ENCODE results near the gene TRAF1.
A peak's percentile ranks its signal among the peaks of the same experiment; 100 is the strongest.

Gene TRAF1

GRCh38 chr9:120905315-120906164 lies 21.1 kb downstream of the TRAF1 start:
- DNase-seq (ENCODE audit: low spot score in 2 of 2) (peak in 1 of 2 donors; percentile 30), ATAC-seq (replicated peaks; ENCODE audit: extremely low read depth, poor library complexity, severe bottlenecking) (peak; percentile 44)
- Mint-ChIP-seq H3K36me3 (ENCODE audit: insufficient read depth) (peaks cover 44% of the 10 kb centered on the region), H3K4me3 (peak overlapping the region; percentile 63), H3K4me1 (peaks cover 76% of the 10 kb centered on the region), H3K27ac (ENCODE audit: low read depth) (peak overlapping the region; percentile 96), H3K27me3 (no peaks in the 10 kb centered on the region), H3K9me3 (no peaks in the 10 kb centered on the region)

- DNase-seq (ENCODE audit: low spot score in 2 of 2) (no peak), ATAC-seq (replicated peaks; ENCODE audit: extremely low read depth, poor library complexity, severe bottlenecking) (no peak)
- H3K4me1 Mint-ChIP-seq = peaks cover 75% of the 10 kb centered on the region
- peak overlapping the region; percentile 63 for H3K4me3 Mint-ChIP-seq
- peak overlapping the region; percentile 96 for H3K27ac Mint-ChIP-seq (ENCODE audit: low read depth)
- H3K36me3 Mint-ChIP-seq (ENCODE audit: insufficient read depth) = peaks cover 42% of the 10 kb centered on the region
- H3K27me3 Mint-ChIP-seq = no peaks in the 10 kb centered on the region
- no peaks in the 10 kb centered on the region for H3K9me3 Mint-ChIP-seq
Observed at GRCh38 chr9:120904978-120905301, 21.7 kb downstream of the TRAF1 start.

GRCh38 chr9:120904061-120904977 lies 22.3 kb downstream of the TRAF1 start:
- Mint-ChIP-seq H3K4me3 (peak overlapping the region; percentile 63), H3K4me1 (peaks cover 71% of the 10 kb centered on the region), H3K9me3 (no peaks in the 10 kb centered on the region), H3K27ac (ENCODE audit: low read depth) (peak overlapping the region; percentile 96), H3K36me3 (ENCODE audit: insufficient read depth) (peaks cover 36% of the 10 kb centered on the region), H3K27me3 (no peaks in the 10 kb centered on the region)
- ATAC-seq (replicated peaks; ENCODE audit: extremely low read depth, poor library complexity, severe bottlenecking) (peak; percentile 76), DNase-seq (ENCODE audit: low spot score in 2 of 2) (peak in 1 of 2 donors; percentile 52)

- DNase-seq (ENCODE audit: low spot score in 2 of 2) = no peak
- no peak overlapping the region for H3K4me3 Mint-ChIP-seq
- ATAC-seq (replicated peaks; ENCODE audit: extremely low read depth, poor library complexity, severe bottlenecking) = no peak
- H3K27ac Mint-ChIP-seq (ENCODE audit: low read depth) = peak overlapping the region; percentile 96
- no peaks in the 10 kb centered on the region for H3K27me3 Mint-ChIP-seq
- peaks cover 65% of the 10 kb centered on the region for H3K4me1 Mint-ChIP-seq
- H3K36me3 Mint-ChIP-seq (ENCODE audit: insufficient read depth) = peaks cover 28% of the 10 kb centered on the region
- H3K9me3 Mint-ChIP-seq = no peaks in the 10 kb centered on the region
Observed at GRCh38 chr9:120902569-120903535, 23.7 kb downstream of the TRAF1 start.

- ATAC-seq (replicated peaks; ENCODE audit: extremely low read depth, poor library complexity, severe bottlenecking) (no peak), DNase-seq (ENCODE audit: low spot score in 2 of 2) (no peak)
- Mint-ChIP-seq H3K4me1 (peaks cover 60% of the 10 kb centered on the region), H3K27ac (ENCODE audit: low read depth) (peak overlapping the region; percentile 96), H3K4me3 (no peak overlapping the region), H3K27me3 (no peaks in the 10 kb centered on the region), H3K9me3 (no peaks in the 10 kb centered on the region), H3K36me3 (ENCODE audit: insufficient read depth) (peaks cover 22% of the 10 kb centered on the region)
Observed at GRCh38 chr9:120901755-120902568, 24.6 kb downstream of the TRAF1 start.

GRCh38 chr9:120900824-120901223 lies 25.8 kb downstream of the TRAF1 start:
- peaks cover 52% of the 10 kb centered on the region for H3K4me1 Mint-ChIP-seq
- DNase-seq (ENCODE audit: low spot score in 2 of 2) (no peak), ATAC-seq (replicated peaks; ENCODE audit: extremely low read depth, poor library complexity, severe bottlenecking) (no peak)
- H3K9me3 Mint-ChIP-seq = no peaks in the 10 kb centered on the region
- no peaks in the 10 kb centered on the region for H3K27me3 Mint-ChIP-seq
- peak overlapping the region; percentile 69 for H3K27ac Mint-ChIP-seq (ENCODE audit: low read depth)
- H3K4me3 Mint-ChIP-seq = no peak overlapping the region
- H3K36me3 Mint-ChIP-seq (ENCODE audit: insufficient read depth) = peaks cover 19% of the 10 kb centered on the region

- DNase-seq (ENCODE audit: low spot score in 2 of 2) (no peak), ATAC-seq (replicated peaks; ENCODE audit: extremely low read depth, poor library complexity, severe bottlenecking) (no peak)
- H3K27ac Mint-ChIP-seq (ENCODE audit: low read depth) = no peak overlapping the region
- H3K9me3 Mint-ChIP-seq = no peaks in the 10 kb centered on the region
- H3K36me3 Mint-ChIP-seq (ENCODE audit: insufficient read depth) = peaks cover 16% of the 10 kb centered on the region
- no peaks in the 10 kb centered on the region for H3K27me3 Mint-ChIP-seq
- H3K4me1 Mint-ChIP-seq = peaks cover 43% of the 10 kb centered on the region
- H3K4me3 Mint-ChIP-seq = no peak overlapping the region
Observed at GRCh38 chr9:120899490-120900068, 27.0 kb downstream of the TRAF1 start.

- ATAC-seq (replicated peaks; ENCODE audit: extremely low read depth, poor library complexity, severe bottlenecking) = no peak
- no peaks in the 10 kb centered on the region for H3K9me3 Mint-ChIP-seq
- H3K4me3 Mint-ChIP-seq = no peak overlapping the region
- peaks cover 11% of the 10 kb centered on the region for H3K36me3 Mint-ChIP-seq (ENCODE audit: insufficient read depth)
- H3K27ac Mint-ChIP-seq (ENCODE audit: low read depth) = no peak overlapping the region
- no peak for DNase-seq (ENCODE audit: low spot score in 2 of 2)
- H3K27me3 Mint-ChIP-seq = no peaks in the 10 kb centered on the region
- peaks cover 35% of the 10 kb centered on the region for H3K4me1 Mint-ChIP-seq
Observed at GRCh38 chr9:120898396-120898795, 28.2 kb downstream of the TRAF1 start.

- H3K4me3 Mint-ChIP-seq = no peak overlapping the region
- H3K36me3 Mint-ChIP-seq (ENCODE audit: insufficient read depth) = peaks cover 8% of the 10 kb centered on the region
- no peak overlapping the region for H3K27ac Mint-ChIP-seq (ENCODE audit: low read depth)
- H3K4me1 Mint-ChIP-seq = peaks cover 45% of the 10 kb centered on the region
- no peak for ATAC-seq (replicated peaks; ENCODE audit: extremely low read depth, poor library complexity, severe bottlenecking)
- DNase-seq (ENCODE audit: low spot score in 2 of 2) = no peak
- no peaks in the 10 kb centered on the region for H3K9me3 Mint-ChIP-seq
- H3K27me3 Mint-ChIP-seq = no peaks in the 10 kb centered on the region
Observed at GRCh38 chr9:120895951-120896350, 30.6 kb downstream of the TRAF1 start.

- H3K27ac Mint-ChIP-seq (ENCODE audit: low read depth) = no peak overlapping the region
- no peak for DNase-seq (ENCODE audit: low spot score in 2 of 2)
Observed at GRCh38 chr9:120894321-120895148, 32.1 kb downstream of the TRAF1 start.

More at GRCh38 chr9:120894321-120895148, 32.1 kb downstream of the TRAF1 start:
- peaks cover 50% of the 10 kb centered on the region for H3K4me1 Mint-ChIP-seq
- peaks cover 10% of the 10 kb centered on the region for H3K36me3 Mint-ChIP-seq (ENCODE audit: insufficient read depth)
- no peaks in the 10 kb centered on the region for H3K27me3 Mint-ChIP-seq
- ATAC-seq (replicated peaks; ENCODE audit: extremely low read depth, poor library complexity, severe bottlenecking) = no peak
- no peaks in the 10 kb centered on the region for H3K9me3 Mint-ChIP-seq
- no peak overlapping the region for H3K4me3 Mint-ChIP-seq

Measured in central memory CD8-positive, alpha-beta T cell (primary cell).